Measurements from ENCODE around the gene RGS3.

- TF ChIP-seq CTCF (IDR thresholded peaks at IDR 0.05), result no peak
- TF ChIP-seq POLR2AphosphoS5 (IDR thresholded peaks at IDR 0.05), result no peak
- no peak for TF ChIP-seq POLR2A (IDR thresholded peaks at IDR 0.05)
- no peak for TF ChIP-seq EP300 (IDR thresholded peaks at IDR 0.05)
These were observed 50.5 kb downstream of the RGS3 start for GRCh38 chr9:113514061-113514460.
